ENCODE data around the gene TOM1L2.

The TOM1L2 gene

DNA sequence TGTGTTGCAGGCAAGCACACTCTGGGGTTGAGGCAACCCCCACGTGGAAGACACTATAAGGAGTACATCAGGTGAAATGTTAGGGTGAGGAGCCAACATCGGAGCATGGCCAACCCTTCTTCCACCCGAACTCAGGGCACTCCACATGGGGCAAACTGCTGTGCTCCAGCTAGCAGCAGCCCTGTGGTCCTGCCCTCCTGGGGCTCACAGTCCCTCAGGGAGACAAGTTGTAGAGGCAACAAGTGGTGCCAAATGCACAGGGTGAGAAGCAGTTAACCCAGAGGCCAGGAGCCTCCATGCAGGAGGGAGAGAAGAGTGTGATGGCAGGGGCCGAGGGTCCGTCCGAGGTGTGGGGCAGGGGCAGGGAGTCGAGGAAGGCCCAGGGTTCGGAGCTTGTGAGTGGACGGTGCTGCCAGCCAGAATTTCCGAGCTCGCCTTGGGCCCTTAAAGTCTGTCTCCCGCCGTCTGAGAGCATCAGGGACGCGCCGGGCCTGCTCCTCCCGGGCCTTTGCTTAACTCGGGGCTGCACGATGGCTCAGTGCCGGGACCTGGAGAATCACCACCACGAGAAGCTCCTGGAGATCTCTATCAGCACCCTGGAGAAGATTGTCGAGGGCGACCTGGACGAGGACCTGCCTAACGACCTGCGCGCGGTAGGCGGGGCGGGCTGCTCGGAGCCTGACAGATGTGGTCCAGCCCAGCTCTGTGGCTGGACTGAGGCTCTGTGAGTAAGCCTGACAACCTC, 34.5 kb upstream of the TOM1L2 start:
- TF ChIP-seq, protein P1, sequence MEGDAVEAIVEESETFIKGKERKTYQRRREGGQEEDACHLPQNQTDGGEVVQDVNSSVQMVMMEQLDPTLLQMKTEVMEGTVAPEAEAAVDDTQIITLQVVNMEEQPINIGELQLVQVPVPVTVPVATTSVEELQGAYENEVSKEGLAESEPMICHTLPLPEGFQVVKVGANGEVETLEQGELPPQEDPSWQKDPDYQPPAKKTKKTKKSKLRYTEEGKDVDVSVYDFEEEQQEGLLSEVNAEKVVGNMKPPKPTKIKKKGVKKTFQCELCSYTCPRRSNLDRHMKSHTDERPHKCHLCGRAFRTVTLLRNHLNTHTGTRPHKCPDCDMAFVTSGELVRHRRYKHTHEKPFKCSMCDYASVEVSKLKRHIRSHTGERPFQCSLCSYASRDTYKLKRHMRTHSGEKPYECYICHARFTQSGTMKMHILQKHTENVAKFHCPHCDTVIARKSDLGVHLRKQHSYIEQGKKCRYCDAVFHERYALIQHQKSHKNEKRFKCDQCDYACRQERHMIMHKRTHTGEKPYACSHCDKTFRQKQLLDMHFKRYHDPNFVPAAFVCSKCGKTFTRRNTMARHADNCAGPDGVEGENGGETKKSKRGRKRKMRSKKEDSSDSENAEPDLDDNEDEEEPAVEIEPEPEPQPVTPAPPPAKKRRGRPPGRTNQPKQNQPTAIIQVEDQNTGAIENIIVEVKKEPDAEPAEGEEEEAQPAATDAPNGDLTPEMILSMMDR (IDR thresholded peaks at IDR 0.05; ENCODE audit: control insufficient read depth, extremely low read depth, insufficient read depth): no peak
- no peak for DNase-seq (ENCODE audit: low read depth)
- H3K4me3 ChIP-seq (ENCODE audit: low read depth, low read length): no peak overlapping the region

DNA sequence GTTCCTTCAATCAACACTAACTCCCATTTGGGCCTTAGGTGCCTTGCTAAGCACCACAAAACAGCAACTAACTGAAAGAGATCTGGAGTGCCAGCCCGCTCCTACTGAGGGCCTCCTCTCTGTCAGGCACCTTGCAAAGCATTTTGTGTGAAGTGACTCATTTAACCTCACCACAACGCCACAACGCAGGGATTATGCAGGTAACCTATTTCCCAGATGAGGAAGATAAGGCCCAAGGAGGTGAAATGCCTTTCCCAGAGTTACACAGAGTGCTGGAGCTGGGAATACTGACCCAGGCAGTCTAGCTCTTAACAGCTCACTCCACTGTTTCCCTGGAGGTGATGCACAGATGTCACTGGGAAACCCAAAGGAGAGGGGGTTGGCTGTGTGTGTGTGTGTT, 33.3 kb upstream of the TOM1L2 start:
- H3K4me3 ChIP-seq (ENCODE audit: low read depth, low read length): no peak overlapping the region
- no peak for DNase-seq (ENCODE audit: low read depth)
- TF ChIP-seq, protein P1 (IDR thresholded peaks at IDR 0.05; ENCODE audit: control insufficient read depth, extremely low read depth, insufficient read depth): no peak

- DNase-seq (ENCODE audit: low read depth): no peak
- TF ChIP-seq, protein P1 (IDR thresholded peaks at IDR 0.05; ENCODE audit: control insufficient read depth, extremely low read depth, insufficient read depth): no peak
Measured at GRCh38 chr17:18004884-18005305, 32.7 kb upstream of the TOM1L2 start.

GRCh38 chr17:18004345-18004744, 32.1 kb upstream of the TOM1L2 start:
- H3K4me3 ChIP-seq (ENCODE audit: low read depth, low read length): no peak overlapping the region
- DNase-seq (ENCODE audit: low read depth): no peak

More at GRCh38 chr17:18004884-18005305, 32.7 kb upstream of the TOM1L2 start:
- no peak overlapping the region for H3K4me3 ChIP-seq (ENCODE audit: low read depth, low read length)

GRCh38 chr17:18002171-18002570, 30.0 kb upstream of the TOM1L2 start:
- no peak overlapping the region for H3K4me3 ChIP-seq (ENCODE audit: low read depth, low read length)
- TF ChIP-seq, protein P1 (IDR thresholded peaks at IDR 0.05; ENCODE audit: control insufficient read depth, extremely low read depth, insufficient read depth): no peak
- no peak for DNase-seq (ENCODE audit: low read depth)

More at GRCh38 chr17:18004345-18004744, 32.1 kb upstream of the TOM1L2 start:
- TF ChIP-seq, protein P1 (IDR thresholded peaks at IDR 0.05; ENCODE audit: control insufficient read depth, extremely low read depth, insufficient read depth): no peak

- DNase-seq (ENCODE audit: low read depth): no peak
- H3K4me3 ChIP-seq (ENCODE audit: low read depth, low read length): no peak overlapping the region
- TF ChIP-seq, protein P1 (IDR thresholded peaks at IDR 0.05; ENCODE audit: control insufficient read depth, extremely low read depth, insufficient read depth): no peak
Measured at GRCh38 chr17:18000030-18000408, 27.8 kb upstream of the TOM1L2 start.

All from LNCaP clone FGC (cell line).